GF-D8 (cell line): ENCODE measurements around the gene CCNL1.
"Not testable (repeated sequence)": the region's sequence is repeated elsewhere in the genome, so short reads cannot be mapped to it uniquely, and the experiment has no call there.

ENCODE experiments used
- DNase-seq: peaks from one replicate; lab custom pipeline; 2025; lab: John Stamatoyannopoulos, UW

The CCNL1 gene

DNA sequence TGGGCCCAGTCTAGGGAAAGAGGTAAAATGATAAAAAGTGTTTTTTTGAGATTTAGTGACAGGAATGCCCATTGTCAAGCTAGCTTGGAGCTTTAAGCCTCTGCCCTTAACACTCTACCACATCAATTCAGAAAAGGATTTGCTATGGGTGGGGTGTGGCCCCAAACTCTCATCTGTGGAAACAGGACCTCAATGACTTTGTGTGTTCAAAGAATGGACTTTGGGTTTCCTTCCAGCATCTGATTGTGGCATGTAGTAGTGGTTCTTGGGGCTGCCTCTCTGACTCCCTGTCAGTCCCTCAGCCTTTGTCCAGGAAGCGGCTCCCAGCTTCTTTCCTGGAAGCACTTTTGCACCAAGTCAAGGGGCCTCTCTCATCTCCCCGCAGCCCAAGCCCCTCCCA is 56.1 kb downstream of the CCNL1 start:
- DNase-seq, result no peak

GRCh38 chr3:157103280-157103679 is 56.7 kb downstream of the CCNL1 start:
- DNase-seq, result no peak

DNA sequence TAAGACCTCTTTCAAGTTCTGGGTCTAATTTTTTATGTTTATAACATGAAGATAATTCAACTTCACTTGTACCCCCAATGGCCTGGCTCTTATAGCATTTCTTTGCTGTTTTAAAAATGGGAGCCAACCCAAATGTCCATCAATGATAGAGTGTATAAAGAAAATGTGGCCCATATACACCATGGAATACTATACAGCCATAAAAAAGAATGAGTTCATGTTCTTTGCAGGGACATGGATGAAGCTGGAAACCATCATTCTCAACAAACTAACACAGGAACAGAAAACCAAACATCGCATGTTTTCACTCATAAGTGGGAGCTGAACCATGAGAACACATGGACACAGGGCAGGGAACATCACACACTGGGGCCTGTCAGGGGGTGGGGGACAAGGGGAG is 57.4 kb downstream of the CCNL1 start:
- DNase-seq, result not testable (repeated sequence)

- DNase-seq, result no peak
These were observed 57.8 kb downstream of the CCNL1 start for GRCh38 chr3:157102098-157102497.

- DNase-seq, result no peak
These were observed 58.5 kb downstream of the CCNL1 start for GRCh38 chr3:157101486-157101885.

GRCh38 chr3:157100608-157101396 is 59.1 kb downstream of the CCNL1 start:
- DNase-seq, result no peak

DNA sequence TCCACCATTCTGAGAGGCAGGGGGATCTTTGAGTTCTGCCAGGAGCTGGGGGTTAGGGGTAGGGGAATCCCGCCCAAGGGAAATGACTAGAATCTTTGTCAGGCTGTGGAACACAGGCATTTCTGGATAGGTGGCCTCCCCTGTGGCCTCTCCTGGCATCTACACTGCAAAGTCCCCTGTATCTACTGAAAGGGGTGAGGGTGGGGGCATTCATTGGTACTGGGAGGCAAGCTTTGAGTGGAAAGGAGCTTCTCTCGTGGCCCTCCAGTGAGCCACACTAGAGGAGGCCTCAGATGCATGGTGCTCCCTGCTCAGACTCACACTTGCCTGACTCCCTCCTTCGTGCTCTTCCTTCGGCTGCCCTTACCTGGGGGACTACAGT is 59.9 kb downstream of the CCNL1 start:
- DNase-seq, result no peak

DNA sequence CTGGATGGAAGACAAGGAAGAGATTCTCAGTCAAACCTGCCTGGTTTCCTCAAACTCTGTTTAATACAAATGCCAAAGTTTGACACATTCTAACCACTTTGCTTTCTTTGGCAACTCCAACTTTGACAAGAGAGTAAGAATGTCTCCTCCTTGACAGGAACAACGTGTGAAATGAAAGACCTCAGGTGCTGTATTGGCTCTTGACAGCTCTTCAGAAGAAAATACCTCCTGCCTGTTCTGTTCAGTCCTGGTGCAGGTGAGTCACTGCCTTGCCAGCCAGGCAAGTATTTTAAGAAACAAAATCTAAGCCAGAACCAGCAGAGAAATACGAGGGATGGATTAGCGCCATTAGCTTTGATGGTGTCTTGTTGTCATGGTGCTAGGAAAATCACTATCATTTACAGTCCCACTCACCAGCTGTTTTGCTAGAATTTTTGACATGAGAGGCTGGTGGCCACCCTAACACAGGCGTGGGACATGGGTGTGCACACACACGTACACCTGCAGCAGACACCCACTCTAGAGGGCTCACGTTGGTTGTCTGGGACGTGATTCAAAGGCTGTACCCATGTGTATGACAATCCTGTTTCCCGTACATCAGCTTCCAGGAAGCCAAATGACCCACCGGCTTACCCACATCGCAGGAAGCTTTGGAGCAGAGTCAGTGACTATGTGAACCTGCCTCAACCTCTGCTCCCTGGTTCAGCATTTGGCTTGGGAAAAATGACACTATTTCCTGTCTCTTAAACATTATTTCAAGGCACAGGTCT is 60.4 kb downstream of the CCNL1 start:
- no peak for DNase-seq

DNA sequence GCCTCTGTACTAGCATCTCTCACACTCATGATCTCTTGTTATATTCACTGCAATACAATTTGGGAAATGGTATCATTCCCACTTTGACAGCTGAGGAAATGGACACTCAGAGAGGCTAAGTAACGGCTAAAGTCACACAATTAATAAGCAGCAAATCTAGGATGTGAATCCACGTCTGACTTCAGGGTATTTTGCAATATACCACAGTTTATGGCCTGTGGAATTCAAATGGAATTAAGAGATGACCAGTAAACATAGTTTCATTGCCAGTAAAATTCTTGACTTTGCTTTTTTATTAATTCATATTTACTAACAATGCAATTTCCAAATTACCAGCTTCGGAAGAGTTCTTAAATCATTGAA is 61.1 kb downstream of the CCNL1 start:
- no peak for DNase-seq

- DNase-seq, result no peak
These were observed 61.7 kb downstream of the CCNL1 start for GRCh38 chr3:157098121-157098822.
